Neural progenitor cell (in vitro differentiated cells): Measurements from ENCODE around the gene GNAT1. TPM values are rescaled to one million over a fixed set of nuclear protein-coding genes. Genes with fewer than 3 reads are reported as not detected.

ENCODE experiments used
- DNase-seq: peaks from one replicate; pipeline ENCODE4 v3.0.0-alpha.2; 2016; ENCODE audit warnings: low spot score
- H2AFZ ChIP-seq: fragments of 200-600 bp; sonication (generic); replicated peaks from 2 replicates; pipeline ENCODE4 v1.6.1; 2016; ENCODE audit warnings: antibody characterized with exemption
- H3F3A ChIP-seq: fragments of 200-600 bp; sonication (generic); 2 replicates; pipeline ENCODE4 v1.6.1; 2016; ENCODE audit warnings: antibody characterized with exemption, low read depth
- H3K27ac ChIP-seq: fragments of 200-600 bp; sonication (generic); 2 replicates; pipeline ENCODE4 v1.5.1; 2016; ENCODE audit warnings: mild to moderate bottlenecking
- H3K27me3 ChIP-seq: fragments of 200-600 bp; sonication (generic); 2 replicates; pipeline ENCODE4 v1.6.1; 2016; ENCODE audit warnings: mild to moderate bottlenecking, moderate library complexity
- H3K36me3 ChIP-seq: fragments of 200-600 bp; sonication (generic); 2 replicates; pipeline ENCODE4 v1.5.1; 2016
- H3K4me1 ChIP-seq: fragments of 200-600 bp; sonication (generic); 2 replicates; pipeline ENCODE4 v1.6.1; 2016; ENCODE audit warnings: mixed run types
- H3K4me2 ChIP-seq: fragments of 200-600 bp; sonication (generic); 2 replicates; pipeline ENCODE4 v1.6.1; 2016
- H3K4me3 ChIP-seq: fragments of 200-600 bp; sonication (generic); 2 replicates; pipeline ENCODE4 v1.5.1; 2016
- H3K79me2 ChIP-seq: fragments of 200-600 bp; sonication (generic); 2 replicates; pipeline ENCODE4 v1.6.1; 2016; ENCODE audit warnings: low read depth
- H3K9ac ChIP-seq: fragments of 200-600 bp; sonication (generic); 2 replicates; pipeline ENCODE4 v1.6.1; 2016
- H3K9me3 ChIP-seq: fragments of 200-600 bp; sonication (generic); 2 replicates; pipeline ENCODE4 v1.5.1; 2016; ENCODE audit warnings: low read depth
- H4K20me1 ChIP-seq: fragments of 200-600 bp; sonication (generic); 2 replicates; pipeline ENCODE4 v1.6.1; 2016; ENCODE audit warnings: low read depth
- H3K27ac Mint-ChIP-seq: 3 replicates; pipeline ENCODE4 v1.8.0; 2021; ENCODE audit warnings: mixed read lengths
- H3K27me3 Mint-ChIP-seq: 2 replicates; pipeline ENCODE4 v1.8.0; 2022; ENCODE audit warnings: low read depth, mild to moderate bottlenecking, inconsistent platforms, moderate library complexity, mixed read lengths; ENCODE audit not compliant: insufficient read depth
- H3K36me3 Mint-ChIP-seq: 3 replicates; pipeline ENCODE4 v1.8.0; 2021; ENCODE audit warnings: mixed read lengths
- H3K4me1 Mint-ChIP-seq: 3 replicates; pipeline ENCODE4 v1.8.0; 2021; ENCODE audit warnings: mixed read lengths
- H3K4me3 Mint-ChIP-seq: 3 replicates; pipeline ENCODE4 v1.8.0; 2021; ENCODE audit warnings: mild to moderate bottlenecking, moderate library complexity, mixed read lengths
- H3K9me3 Mint-ChIP-seq: 3 replicates; pipeline ENCODE4 v1.8.0; 2020; ENCODE audit warnings: mixed read lengths
- CTCF ChIP-seq: fragments of 200-600 bp; sonication (generic); IDR thresholded peaks from 2 replicates; pipeline ENCODE4 v1.5.1; 2017; ENCODE audit warnings: antibody characterized with exemption, mild to moderate bottlenecking
- EZH2 ChIP-seq: fragments of 200-600 bp; sonication (generic); IDR thresholded peaks from 2 replicates; pipeline ENCODE4 v1.6.1; 2017; ENCODE audit warnings: antibody characterized with exemption, mild to moderate bottlenecking, moderate library complexity
- EZH2phosphoT487 ChIP-seq: fragments of 200-600 bp; sonication (generic); IDR thresholded peaks from 2 replicates; pipeline ENCODE4 v1.6.1; 2017; ENCODE audit warnings: antibody characterized with exemption
- total RNA-seq: library from RNA; depleted of rRNA; stranded (reverse); fragments of >200 nt; gene quantifications from 2 replicates; pipeline ENCODE4 v1.2.3, GENCODE V29; 2015; ENCODE audit warnings: low replicate concordance

Gene GNAT1
- total RNA-seq, 1 donor from 2014 or later: not detected

GRCh38 chr3:50235716-50236483 lies 44.5 kb downstream of the GNAT1 start, which contains the start of gene GNAI2:
Gene GNAI2, plus strand, starts transcription at chr3:50236204. Its CDS starts 132 bp downstream, at chr3:50236336.
- Histone ChIP-seq H2AFZ (no peak within 1 kb of the TSS), H3K36me3 (no peaks in the 10 kb centered on the region), H4K20me1 (peaks cover 46% of the 10 kb centered on the region), H3K27ac (peak within 1 kb of the TSS; percentile 48), H3K9me3 (no peaks in the 10 kb centered on the region), H3K4me3 (peak within 1 kb of the TSS; percentile 89), H3K79me2 (peaks cover 50% of the 10 kb centered on the region), H3K27me3 (no peaks in the 10 kb centered on the region), H3F3A (peaks cover 45% of the 10 kb centered on the region), H3K4me1 (peaks cover 53% of the 10 kb centered on the region), H3K4me2 (peak within 1 kb of the TSS; percentile 97), H3K9ac (peak within 1 kb of the TSS; percentile 82)
- Mint-ChIP-seq H3K27ac (peak within 1 kb of the TSS; percentile 89), H3K4me3 (peak within 1 kb of the TSS; percentile 100), H3K36me3 (peaks cover 7% of the 10 kb centered on the region), H3K27me3 (peaks cover 18% of the 10 kb centered on the region), H3K9me3 (no peaks in the 10 kb centered on the region), H3K4me1 (peaks cover 72% of the 10 kb centered on the region)
- TF ChIP-seq CTCF (no peak), EZH2 (no peak), EZH2phosphoT487 (no peak)
- DNase-seq: peak; percentile 100

- H3K4me1 ChIP-seq: peaks cover 52% of the 10 kb centered on the region
- peak; percentile 33 for DNase-seq
- peaks cover 51% of the 10 kb centered on the region for H4K20me1 ChIP-seq
- H3K9ac ChIP-seq: peak overlapping the region; percentile 82
- H3F3A ChIP-seq: peaks cover 51% of the 10 kb centered on the region
- no peaks in the 10 kb centered on the region for H3K9me3 ChIP-seq
- H3K27ac Mint-ChIP-seq: peak overlapping the region; percentile 89
- H2AFZ ChIP-seq: no peak overlapping the region
- H3K4me1 Mint-ChIP-seq: peaks cover 72% of the 10 kb centered on the region
- peak overlapping the region; percentile 89 for H3K4me3 ChIP-seq
- H3K4me2 ChIP-seq: peak overlapping the region; percentile 97
- peaks cover 57% of the 10 kb centered on the region for H3K79me2 ChIP-seq
- no peaks in the 10 kb centered on the region for H3K36me3 ChIP-seq
- H3K27me3 ChIP-seq: no peaks in the 10 kb centered on the region
- peak overlapping the region; percentile 100 for H3K4me3 Mint-ChIP-seq
- H3K27ac ChIP-seq: peak overlapping the region; percentile 16
- H3K36me3 Mint-ChIP-seq: peaks cover 8% of the 10 kb centered on the region
- H3K27me3 Mint-ChIP-seq: peaks cover 20% of the 10 kb centered on the region
- TF ChIP-seq EZH2: no peak
- no peak for TF ChIP-seq CTCF
- no peak for TF ChIP-seq EZH2phosphoT487
- H3K9me3 Mint-ChIP-seq: no peaks in the 10 kb centered on the region
These were observed 45.2 kb downstream of the GNAT1 start for GRCh38 chr3:50236484-50237132.

GRCh38 chr3:50237133-50237651 lies 45.8 kb downstream of the GNAT1 start:
- H3K27me3 ChIP-seq: no peaks in the 10 kb centered on the region
- Mint-ChIP-seq H3K4me3 (peak overlapping the region; percentile 100), H3K9me3 (no peaks in the 10 kb centered on the region), H3K27me3 (peaks cover 23% of the 10 kb centered on the region), H3K4me1 (peaks cover 75% of the 10 kb centered on the region), H3K27ac (peak overlapping the region; percentile 89), H3K36me3 (peaks cover 8% of the 10 kb centered on the region)
- H2AFZ ChIP-seq: no peak overlapping the region
- peaks cover 62% of the 10 kb centered on the region for H3K79me2 ChIP-seq
- peaks cover 53% of the 10 kb centered on the region for H3F3A ChIP-seq
- peak; percentile 65 for DNase-seq
- peak overlapping the region; percentile 89 for H3K4me3 ChIP-seq
- peak overlapping the region; percentile 82 for H3K9ac ChIP-seq
- H3K4me2 ChIP-seq: peak overlapping the region; percentile 97
- H3K9me3 ChIP-seq: no peaks in the 10 kb centered on the region
- no peak for TF ChIP-seq CTCF
- TF ChIP-seq EZH2: no peak
- TF ChIP-seq EZH2phosphoT487: no peak
- peaks cover 57% of the 10 kb centered on the region for H4K20me1 ChIP-seq
- peak overlapping the region; percentile 16 for H3K27ac ChIP-seq
- H3K4me1 ChIP-seq: peaks cover 52% of the 10 kb centered on the region
- no peaks in the 10 kb centered on the region for H3K36me3 ChIP-seq
